IPS DF 4.7 (cell line): ENCODE measurements around the gene PPT2.

Source experiments
- DNase-seq: peaks from one replicate; pipeline ENCODE4 v3.0.0-alpha.2; 2013; ENCODE audit warnings: low spot score; ENCODE audit errors: extremely low read depth

Gene PPT2, protein sequence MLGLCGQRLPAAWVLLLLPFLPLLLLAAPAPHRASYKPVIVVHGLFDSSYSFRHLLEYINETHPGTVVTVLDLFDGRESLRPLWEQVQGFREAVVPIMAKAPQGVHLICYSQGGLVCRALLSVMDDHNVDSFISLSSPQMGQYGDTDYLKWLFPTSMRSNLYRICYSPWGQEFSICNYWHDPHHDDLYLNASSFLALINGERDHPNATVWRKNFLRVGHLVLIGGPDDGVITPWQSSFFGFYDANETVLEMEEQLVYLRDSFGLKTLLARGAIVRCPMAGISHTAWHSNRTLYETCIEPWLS

DNA sequence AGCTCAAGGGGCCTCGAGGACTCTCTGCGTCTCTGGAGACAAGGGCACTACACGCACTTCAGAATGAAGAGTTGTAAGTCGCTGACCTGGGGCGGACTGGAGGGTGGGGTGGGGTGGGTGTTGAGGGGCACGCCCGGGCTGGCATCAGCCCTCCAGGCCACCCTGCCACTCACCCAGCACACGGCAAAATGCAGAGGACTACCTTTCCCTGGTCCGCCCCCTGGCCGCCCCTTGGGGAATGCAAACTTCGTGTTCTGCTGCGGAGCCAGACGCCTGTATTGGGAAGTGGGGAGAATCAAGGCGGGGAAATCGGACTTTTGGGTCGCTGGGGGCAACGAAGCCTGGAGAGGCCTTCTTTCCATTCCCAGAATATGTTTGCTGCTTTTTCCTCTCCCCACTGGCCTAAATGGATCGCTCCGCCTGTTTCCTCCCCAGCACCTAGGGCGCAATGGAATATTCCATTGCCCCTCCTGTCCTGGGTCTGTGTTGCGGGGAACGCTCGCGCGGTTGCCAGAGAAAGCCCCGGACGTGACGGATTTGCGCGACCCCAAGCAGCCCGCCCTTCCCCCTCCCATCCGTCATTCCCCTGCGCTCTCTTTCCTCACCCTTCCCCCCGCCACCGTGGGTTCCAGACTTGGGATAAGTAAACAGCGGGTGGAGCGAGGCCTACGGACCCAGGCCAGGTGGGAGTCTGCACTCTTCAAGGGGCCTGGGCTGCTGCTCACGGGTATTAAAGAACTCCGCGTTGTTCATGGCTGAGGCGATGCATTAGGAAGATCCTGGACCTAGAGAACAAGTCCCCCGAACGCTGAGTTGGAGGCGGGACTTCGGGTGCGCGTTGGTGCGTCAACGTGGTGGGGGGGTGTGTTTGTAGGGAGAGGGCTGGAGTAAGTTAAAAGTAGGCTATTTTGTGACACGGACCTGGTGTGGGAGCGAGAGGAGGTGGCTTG is at the start of gene PPT2:
Gene PPT2, plus strand, starts transcription at position 578 of the 950 bp plus-strand sequence. CDS start 454 bp downstream, outside the sequence.
- DNase-seq: no peak

DNA sequence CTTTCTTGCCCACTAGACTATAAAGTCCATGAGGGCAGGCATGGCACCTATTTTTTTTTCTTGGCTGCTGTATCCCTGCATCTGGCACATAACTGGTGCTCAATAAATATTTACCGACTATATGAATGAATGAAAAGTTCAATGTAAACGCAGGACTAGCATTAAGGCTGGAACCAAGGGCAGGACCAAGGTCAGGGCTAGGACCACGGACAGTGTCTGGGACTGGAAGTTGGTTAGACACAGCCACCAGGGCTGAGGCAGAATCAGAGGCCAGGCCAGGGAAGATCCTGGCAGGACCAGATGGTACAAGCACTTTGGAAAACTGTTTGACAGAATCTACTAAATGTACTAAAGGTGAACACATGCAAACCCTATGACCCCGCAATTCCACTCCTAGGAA is 48.5 kb upstream of the PPT2 start:
- no peak for DNase-seq

DNA sequence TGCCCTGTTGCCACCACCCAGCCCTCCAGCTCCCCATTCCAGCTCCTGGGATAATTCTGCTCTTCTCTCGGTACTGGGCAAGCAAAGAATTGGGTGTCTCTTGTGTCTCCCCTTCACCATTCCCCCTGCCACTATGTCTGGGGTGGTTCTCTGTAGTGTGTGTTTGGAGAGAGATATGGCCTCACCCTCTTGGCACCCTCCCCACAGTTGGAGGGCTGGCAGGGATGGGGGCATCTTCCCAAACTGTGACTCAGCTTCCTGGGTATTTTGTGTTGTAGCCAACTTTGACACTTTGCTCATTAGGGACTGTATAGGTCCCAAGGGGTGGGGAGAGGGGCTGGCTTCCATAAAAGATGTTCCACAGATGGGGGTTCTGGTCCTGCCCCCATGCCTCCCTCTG is 46.5 kb upstream of the PPT2 start:
- no peak for DNase-seq

DNA sequence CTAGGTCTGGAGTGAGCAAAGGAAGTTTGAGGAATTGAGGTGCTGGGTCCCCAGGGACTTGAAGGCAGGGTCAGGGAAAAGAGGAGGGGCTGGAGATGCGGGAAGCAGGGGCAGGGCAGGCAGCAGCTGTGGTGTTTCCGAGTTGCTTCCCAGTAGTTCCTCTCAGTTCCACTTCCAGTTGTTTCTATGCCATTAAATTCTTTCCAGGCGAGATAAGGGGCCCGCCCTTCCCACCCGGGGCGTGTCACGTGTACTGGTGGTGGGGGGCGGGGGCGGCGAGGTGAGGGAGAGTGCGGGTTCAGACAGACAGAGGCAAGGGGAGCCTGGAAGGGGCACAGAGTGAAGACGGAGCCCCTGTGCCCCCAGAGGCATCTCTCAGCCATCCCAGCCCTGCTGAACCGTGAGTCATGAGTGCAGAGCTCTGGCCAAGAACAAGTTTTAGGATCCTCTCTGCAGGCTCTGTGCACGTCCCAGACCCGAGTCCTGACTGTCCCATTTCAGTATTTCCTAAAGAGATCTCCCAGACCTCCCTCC is 45.8 kb upstream of the PPT2 start:
- no peak for DNase-seq

DNA sequence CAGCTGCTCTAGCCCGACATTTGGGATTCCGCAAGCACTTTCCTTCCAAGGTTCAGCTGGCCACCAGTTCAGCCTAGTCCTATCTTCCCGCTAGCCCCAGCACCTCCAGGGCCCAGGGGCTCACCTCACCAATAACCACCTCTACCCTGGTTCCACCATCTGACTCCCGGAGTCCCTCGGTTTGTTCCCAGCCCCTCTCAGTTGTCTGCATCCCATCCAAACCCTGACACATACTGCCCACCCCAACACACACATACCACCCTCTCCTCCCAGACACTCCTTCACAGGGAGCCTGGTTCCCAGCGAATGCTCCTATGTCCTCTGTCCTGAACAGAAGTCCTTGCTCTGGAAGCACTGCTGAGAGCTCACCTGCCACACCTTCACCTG is 45.2 kb upstream of the PPT2 start:
- no peak for DNase-seq

DNA sequence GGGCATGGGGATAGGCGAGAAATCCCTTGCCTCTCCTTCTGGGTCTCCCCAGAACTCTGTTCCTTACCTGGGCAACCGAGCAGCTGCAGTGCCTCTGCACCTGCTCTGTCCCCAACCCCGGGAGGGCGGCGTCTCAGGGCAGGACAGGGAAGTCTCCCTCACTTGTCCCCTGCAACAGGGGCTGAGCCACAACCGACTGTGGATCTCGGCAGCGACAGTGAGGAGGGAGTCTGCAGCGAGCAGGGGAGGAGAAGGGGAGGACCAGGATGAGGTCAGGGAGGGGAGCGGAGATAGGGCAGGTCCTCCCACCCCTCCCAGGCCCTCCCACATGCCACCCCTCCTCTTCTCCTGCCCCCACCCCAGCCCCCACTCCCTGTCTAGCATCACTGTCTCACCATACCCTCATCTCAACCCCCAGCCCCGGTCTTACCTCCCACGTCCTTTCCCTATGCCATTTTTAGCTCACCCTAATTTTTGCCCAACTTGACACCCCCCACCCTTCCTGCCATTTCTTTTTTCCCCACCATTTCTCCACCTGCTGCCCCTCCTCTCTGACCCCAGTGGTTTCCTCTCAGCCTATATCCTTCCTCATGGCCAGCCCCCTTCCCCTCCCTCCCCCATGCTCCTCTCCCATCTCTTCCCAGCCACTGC is 44.7 kb upstream of the PPT2 start, which contains the start of gene TNXB:
Gene TNXB, minus strand, starts transcription at position 225 of the 651 bp plus-strand sequence. CDS start 11,140 bp downstream, outside the sequence.
- DNase-seq: no peak

DNA sequence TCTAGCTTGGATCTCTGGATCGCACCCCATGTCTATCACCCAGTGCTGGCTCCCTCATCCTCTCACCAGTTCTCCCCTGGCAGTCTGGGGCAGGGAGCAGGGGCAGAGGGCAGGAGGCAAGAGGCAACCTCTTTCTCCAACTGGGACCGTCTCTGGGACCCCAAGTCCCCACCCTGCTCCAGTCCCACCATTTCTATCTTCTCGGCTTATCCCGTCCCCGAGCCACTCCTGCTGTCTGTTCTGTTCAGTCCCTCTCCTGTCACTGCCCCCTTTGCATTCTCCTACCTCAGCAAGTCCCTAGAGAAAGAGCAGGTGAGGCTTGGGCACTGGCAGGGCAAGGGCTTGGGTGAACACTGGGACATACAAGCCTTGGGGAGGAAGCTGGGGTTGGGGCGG is 44.2 kb upstream of the PPT2 start:
- no peak for DNase-seq

DNA sequence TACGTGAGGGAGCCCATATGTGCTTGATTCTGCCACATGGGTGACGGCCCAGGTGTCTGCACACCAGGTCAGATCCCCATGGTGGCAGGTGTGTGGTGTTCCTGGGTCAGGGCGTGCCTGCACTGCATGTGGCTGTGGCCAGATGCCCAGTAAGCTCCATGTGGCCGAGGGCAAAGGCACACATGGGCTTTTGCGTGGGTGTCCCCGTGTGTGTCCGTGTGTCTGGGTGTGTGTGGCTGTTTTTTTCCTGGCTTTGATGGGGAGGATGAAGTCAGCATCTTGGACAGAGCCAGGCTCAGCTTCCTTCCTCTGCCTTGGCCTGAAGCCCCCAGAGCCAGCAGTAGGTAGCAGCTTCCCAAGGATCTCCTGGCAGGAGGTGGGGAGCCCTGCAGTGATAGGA is 43.3 kb upstream of the PPT2 start:
- no peak for DNase-seq

DNA sequence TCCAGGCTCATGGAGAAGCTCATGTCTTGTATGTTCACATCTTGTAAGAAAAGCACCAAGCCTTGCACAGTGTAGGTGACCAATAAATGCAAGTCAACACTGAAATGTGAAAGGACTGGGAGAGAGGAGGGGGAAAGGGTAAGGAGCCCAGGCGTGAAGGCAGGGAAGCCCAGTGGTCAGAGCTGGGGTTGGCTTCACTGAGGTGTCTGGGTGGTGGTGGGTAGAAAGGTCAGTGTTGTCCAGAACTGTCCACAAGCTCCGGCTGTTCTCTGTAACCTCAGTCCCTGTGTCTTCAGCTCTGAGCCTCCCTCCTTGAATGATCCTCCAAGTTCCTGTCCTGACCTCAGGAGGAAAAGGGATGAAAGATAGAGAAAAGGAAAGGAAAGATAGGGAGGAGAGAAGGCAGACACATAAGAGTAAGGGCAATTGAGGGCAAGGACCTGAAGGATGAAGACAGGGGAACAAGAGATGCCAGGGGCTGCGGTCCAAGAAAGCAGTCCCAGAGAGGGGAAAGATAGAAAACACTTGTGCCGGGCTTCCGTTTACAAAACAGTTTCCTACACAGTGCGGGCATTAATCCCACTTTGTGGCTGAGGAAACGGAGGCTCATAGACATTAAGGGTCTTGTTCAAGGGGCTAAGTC is 42.4 kb upstream of the PPT2 start:
- no peak for DNase-seq

DNA sequence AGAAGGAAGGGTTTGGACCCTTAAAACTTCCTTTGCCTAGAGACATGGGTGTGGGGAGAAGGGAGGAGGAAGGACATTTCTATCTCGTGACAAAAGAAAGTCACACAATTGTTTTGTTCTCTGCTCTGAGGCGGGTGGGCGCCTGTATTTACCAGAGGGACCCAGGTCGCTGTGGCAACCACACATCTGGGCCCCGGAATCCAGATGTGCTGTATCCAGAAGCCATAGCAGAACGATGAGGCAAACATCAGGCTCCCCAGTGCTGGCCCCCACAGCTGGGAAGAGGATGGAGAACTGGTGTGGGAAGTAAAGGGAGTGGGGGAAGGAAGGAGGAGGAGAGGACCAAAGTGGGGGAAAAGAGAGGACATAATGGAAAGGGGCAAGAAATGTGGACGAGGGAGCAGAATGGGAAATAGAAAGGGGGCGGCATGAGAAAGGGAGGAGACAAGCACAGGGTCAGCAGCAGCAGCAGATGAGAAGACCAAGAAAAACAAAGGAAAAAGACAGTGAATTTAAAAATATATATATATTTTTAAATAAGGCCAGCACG is 41.4 kb upstream of the PPT2 start:
- DNase-seq: no peak

DNA sequence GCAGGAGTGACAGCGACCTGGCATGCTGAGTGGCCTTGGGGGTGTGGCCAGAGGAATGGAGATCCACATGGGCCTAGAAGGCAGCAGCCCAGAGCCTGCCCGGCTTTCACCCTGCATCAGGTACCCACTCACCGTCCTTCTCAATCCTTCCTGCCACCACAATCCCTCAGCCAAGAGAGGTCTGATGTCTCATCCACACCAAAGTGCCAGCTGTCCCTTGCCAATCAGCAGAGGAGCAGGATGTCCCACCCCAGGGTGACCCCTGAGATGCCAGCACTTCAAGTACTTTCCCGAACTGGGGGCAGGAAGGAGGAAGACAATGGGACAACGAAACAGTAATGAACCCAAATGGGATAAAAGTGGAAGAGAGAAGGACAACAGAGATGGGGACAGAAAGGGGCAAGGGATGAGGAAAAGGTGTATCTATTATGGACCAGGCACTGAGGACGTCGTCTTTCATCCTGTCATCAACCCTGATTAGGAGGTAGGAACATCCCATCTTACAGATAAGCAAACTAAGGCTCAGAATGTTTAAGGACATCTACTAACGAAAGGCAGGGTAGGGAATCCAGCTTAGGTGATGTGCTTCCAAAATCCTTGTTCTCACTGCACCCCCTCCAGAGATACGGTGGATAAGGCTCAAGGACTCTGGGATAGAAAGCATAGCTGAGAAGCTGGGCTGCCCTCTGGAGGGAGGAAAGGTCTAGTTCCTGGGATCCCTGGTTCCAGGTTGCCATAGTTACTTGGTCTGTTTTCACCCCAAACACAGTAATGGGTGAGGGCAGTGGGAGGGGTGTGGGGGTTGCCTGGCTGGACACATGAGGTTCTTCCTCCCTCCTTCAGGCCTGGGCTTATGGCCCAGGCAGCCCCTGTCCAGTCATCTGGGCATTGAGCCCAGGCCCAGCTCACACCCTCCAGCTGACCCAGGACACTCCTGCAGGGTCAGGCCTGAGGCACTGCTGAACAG is 40.3 kb upstream of the PPT2 start:
- no peak for DNase-seq

DNA sequence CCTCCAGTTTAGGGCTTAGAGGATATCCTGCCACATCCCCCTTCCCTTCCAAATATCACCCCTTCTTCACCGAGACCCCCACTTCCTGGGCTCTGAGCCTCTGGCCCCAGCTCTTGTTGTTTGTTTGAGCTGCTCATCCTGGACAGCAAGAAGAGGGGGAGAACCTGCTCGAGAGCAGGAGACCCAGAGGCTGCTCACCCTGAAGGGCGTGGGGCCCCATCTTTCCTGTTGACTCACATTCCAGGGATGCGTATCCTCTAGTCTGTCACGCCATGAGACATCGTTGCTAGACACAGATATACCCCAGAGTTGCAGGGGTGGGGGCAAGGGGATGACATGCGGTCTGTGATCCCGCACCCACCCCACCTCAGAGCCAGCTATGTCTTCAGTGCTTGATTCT is 39.1 kb upstream of the PPT2 start:
- DNase-seq: no peak

DNA sequence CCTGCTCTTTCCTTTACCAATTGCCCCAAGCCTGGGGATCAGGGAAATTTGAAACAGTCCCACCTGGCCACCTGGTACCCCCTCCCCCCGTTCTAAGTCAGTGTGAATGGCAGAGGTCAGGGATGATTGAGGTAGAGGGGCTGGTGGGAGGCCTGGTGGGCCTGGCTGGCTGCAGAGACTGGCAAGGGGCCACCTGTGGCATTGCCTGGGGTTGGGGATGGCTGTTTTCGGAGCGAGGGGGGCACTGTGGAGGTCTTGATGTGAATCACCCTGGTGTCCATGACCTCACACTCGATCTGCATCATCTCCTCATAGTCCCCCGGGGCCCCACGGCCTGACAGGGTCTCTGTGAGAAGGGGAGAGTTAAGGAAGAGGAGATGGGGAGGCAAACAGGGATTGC is 38.3 kb upstream of the PPT2 start:
- DNase-seq: no peak

DNA sequence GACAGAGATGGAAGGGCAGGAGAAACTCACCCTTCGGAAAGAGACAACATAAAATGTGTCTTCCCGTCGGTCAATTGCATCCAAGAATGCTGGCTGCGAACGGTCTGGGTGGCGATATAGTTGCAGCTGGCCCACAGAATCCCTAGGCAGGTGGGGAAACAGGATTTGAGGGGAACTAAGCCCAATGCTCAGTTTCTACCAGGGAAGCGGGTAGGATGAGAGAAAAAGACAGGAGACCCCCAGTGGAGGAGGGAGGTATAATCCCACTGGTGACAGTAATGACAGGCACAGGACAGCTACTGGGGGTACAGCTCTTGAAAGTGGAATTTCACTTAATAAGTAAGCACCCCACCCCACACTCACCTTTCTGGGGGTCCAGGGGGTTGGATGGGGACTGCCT is 37.3 kb upstream of the PPT2 start:
- DNase-seq: no peak

DNA sequence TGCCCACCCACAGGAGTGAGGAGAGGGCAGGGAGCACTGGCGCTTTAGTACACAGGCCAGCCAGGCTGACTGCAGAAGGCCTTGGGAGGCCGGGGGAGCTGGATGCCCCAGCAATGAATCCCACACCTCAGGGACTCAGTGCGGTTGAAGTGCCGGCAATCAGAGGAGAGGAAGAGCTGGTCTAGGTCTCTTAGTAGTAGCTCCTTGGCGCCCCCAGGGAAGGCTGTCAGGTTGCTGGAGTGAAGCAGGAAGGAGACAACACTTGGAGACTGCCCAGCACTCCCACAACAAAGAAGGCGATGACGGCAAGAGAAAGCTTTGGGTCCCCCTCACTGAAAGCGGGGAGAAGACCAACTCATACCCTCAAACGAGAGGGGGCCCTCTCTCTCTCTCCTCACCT is 36.5 kb upstream of the PPT2 start:
- DNase-seq: no peak

DNA sequence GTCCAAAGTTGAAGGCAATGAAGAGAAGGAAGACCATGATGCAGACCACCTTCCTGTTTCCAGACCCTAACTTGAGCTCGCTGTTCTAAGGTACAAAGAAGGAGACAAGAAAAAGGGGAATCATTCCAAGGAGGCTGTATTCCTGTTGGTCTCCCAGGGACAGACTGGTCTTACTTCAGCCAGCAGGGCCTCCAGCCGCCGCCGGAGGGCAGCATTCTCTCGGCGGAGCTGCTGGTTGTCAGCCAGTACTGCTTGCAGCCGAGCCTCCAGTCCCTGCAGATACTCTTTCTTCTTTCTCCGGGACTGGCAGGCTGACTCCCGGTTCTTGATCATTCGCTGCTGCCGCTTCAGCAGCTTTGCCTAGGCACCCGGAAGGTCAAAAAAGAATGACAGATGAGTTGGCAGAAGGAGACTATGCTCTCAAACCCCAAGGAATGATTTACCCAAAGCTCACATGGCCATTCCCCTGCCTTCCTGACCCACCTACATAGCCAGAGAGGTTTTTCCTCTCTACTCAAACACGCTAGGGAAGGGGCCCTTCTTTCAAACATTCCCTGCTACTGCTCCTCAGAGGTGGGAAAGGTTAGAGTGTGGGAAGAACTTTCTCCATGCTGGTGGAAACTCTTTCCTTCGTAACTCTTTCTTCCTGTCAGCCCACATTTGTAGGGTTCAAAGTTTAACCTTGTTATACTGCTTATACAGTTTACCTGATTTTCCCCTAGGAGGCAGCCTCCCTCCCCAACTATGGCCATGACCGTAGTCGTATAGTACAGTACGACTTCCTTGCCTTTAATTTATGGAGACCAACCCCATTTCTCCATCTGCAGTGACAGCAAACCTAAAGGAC is 34.9 kb upstream of the PPT2 start:
- no peak for DNase-seq

DNA sequence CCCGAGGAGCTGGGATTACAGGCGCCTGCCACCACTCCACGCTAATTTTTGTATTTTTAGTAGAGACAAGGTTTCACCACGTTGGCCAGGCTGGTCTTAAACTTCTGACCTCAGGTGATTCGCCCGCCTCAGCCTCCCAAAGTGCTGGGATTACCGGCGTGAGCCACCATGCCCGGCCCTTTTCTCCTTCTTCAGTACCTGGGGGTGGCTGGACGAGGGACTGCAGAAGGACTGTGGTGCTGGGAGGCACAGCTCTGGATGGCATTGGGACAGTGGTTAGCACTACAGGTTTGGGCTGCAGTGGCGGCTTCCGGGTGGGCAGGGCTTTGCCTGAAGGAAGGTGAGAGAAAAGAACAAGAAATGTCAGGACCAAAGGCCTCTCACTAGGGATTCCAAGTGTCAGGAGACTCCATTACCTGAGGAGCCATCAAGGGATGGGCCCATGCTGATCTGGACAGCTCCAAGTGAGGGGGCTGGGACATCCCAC is 33.3 kb upstream of the PPT2 start:
- DNase-seq: no peak

DNA sequence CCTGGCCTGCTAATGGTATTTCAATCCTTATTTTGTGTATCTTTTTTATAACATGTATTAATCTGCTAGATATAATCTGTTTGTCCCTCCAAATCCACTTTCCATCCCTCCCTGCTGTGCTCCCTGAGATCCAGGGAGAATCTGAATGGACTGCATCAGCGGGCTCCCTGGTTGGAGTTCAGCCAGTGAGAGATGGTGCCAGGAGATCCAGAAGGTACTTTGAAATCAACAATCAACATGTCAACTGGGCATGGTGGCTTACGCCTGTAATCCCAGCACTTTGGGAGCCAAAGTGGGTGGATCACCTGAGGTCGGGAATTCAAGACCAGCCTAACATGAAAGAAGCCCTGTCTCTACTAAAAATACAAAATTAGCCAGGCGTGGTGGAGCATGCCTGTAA is 30.3 kb upstream of the PPT2 start:
- no peak for DNase-seq

DNA sequence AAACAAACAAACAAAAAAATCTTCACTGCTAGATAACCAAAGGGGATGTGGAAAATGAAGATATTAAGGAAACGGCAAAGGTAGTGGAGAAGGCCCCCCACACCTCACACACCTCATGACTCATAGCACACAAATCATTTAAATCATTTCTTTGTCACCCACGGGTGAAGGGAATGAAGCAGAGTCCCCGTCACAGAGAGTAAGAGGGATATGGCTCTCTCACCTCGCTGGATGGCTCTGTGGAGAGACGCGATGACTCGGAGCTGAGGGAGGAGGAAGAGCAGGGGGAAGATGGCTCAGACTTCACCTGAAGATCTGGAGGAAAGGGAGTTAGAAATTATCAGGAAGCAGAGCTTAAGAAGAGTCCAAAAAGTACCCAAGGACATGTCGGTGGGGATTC is 27.1 kb upstream of the PPT2 start:
- no peak for DNase-seq
